A549 treated with ZK216348 at 1 μM for 4 hours (cell line): ENCODE results near the gene AHCYL2. TPM values are rescaled to one million over a fixed set of nuclear protein-coding genes. Genes with fewer than 3 reads are reported as not detected.

Source experiments
- total RNA-seq: library from RNA; stranded (reverse); fragments of 200-300 nt; extraction: Qiagen RNA extraction; gene quantifications from 5 replicates; pipeline ENCODE4 v1.2.3, GENCODE V29; 2022; ENCODE audit warnings: low read depth

The AHCYL2 gene
- 4.9 to 7.0 TPM (median 6.3 TPM) in 5 replicates for total RNA-seq

DNA sequence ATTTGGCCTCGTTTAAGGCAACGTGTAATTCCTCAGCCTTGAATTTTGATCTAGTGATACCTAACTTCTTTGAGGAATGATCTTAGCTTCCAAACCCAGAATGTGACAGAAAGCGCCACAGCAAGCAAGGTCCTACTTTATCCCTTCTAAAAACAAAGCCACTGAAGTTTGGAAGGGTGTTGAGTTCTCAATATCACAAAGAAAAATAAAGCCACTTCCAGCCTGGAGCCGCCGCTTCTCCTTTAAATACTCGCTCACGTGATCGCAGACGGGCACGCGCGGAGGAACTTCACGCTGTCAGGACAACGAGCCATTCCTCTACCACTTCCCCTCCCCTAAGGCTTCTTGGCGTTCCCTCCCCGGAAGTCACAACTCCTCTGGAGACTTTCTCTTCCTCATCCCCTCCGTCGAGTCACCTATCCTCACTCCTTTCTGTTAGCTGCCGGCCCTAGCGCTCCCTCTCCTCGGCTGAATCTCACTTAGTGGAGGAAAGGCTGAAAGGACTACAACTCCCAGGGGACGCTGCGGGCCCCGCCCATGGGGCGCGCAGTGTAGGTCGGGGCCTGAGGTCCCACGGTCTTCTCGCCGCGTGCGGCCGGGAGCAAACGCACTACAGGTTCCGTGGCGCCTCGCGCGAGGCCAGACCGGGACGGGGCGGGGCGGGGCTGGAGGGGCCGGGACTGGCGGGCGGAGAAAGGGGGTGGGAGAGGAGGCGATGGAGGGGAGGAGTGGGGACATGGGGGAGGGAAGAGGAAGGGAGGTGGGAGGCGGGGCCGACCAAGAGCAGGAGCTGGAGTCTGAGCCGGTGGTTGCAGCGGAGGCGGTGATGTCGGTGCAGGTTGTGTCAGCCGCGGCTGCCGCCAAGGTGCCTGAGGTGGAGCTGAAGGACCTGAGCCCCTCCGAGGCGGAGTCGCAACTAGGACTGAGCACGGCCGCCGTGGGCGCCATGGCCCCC is at the start of gene AHCYL2:
AHCYL2 (plus strand) TSS at position 780 of the 955 bp plus-strand sequence.

DNA sequence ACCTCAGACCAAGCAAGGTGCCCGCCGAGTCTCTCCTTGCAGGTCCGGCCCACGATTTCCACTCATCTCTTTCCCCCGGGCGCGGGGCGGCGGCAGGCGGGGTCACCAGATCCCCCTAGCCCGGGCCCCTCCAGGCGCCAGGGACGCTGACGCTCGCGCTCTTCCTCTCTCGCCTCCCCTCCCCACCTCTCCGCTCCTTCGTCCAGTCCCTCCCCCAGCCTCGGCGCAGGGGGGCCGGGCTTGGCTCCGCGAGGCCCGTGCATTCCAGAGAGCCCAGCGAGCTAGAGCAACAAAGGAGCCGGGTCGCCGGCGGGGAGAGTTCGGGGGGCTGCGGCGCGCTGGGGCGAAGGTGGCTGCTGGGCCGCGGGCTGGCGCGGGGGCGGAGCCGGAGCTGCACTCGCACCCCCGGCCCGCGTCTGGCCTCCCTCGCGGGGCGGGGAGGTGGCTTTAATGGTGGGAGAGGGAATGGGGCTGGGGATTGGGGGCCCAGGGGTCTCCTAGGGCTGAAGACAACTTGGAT is 36.4 kb upstream of the AHCYL2 start, which contains the start of gene SMO:
SMO (plus strand) TSS at position 262 of the 520 bp plus-strand sequence. CDS start 519 bp downstream, outside the sequence.

DNA sequence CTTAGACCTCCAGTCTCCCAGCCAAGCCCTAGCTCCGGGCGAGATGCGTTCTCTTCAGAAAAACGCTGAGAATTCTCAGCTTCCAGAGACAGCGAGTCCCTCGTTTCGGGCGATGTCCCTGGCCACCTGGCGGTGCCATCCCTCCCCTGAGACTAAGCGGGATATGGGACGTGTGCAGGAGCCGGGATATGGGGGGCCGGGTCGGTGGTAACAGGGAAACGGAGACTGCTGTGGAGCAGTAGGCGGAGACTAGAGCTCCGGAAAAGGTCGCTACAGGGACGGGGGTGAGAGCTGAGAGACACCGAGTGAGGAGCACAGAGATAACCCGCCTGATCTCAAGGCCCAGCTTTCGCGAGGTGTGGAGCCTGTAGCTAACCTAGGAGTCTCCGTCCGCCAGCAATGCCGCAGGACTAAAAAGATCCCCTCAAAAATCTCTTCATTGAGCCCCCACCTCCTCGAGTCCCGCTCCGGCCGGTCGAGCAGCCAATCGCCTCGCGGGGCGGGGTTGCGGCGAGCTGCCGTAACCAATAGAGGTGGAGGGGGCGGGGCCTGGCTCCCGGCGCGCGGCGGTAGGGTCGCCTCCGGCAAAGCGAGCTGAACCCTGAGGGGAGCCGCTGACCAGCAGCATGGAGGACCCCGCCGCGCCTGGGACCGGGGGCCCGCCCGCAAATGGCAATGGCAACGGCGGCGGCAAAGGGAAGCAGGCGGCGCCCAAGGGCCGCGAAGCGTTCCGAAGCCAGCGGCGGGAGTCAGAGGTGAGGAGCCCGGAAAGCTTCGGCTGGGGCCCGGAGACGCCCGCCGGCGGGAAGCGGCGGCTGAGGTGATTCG is 209.2 kb downstream of the AHCYL2 start, which contains the start of gene STRIP2:
STRIP2 (plus strand) TSS at position 586 of the 828 bp plus-strand sequence; CDS start at position 627, 41 bp downstream.

Other genes with a start within 250 kb of the AHCYL2 start
- 41.8 to 47.3 TPM (median 43.4 TPM) in 5 replicates for gene TNPO3, start 169.9 kb upstream of the AHCYL2 start, total RNA-seq
- gene TSPAN33, start 80.3 kb upstream of the AHCYL2 start, total RNA-seq = 5.4 to 6.9 TPM (median 6.5 TPM) in 5 replicates
- 10.4 to 18.4 TPM (median 15.3 TPM) in 5 replicates for gene SMO, start 36.4 kb upstream of the AHCYL2 start, total RNA-seq
- 6.0 to 8.0 TPM (median 6.2 TPM) in 5 replicates for gene STRIP2, start 209.4 kb downstream of the AHCYL2 start, total RNA-seq